ENCODE results near the gene TTC13.

DNA sequence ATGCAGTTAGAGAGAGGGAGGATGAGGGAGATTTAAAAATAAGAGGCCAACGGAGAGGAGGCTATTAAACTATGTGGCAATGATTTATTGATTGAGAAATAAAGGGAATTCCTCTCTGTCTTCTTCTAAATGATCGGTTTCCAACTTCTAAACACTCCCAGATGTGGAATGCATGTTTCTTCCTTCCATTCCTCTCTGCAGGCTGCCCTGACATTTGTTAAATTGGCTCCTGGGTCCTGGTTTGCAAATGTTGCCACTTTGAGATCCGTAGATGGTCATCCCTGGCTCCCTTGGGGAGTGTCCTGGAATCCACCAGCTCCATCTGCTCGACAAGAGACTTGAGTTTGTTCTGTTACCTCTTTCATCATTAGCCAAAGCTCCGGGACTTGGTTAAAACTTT, 100.1 kb downstream of the TTC13 start:
- TF ChIP-seq SETDB1 (CRISPR knock-in tag; IDR thresholded peaks at IDR 0.05; ENCODE audit: borderline replicate concordance) (no peak), CENPBD1 (CRISPR knock-in tag; IDR thresholded peaks at IDR 0.05; ENCODE audit: borderline replicate concordance, low read depth) (no peak), ZFP36L1 (CRISPR knock-in tag; IDR thresholded peaks at IDR 0.05) (no peak), HMGA1 (CRISPR knock-in tag; conservative IDR thresholded peaks at IDR 0.05) (no peak), SMARCC2 (IDR thresholded peaks at IDR 0.05) (no peak), ZNF569 (CRISPR knock-in tag; IDR thresholded peaks at IDR 0.05; ENCODE audit: borderline replicate concordance) (no peak), SMC3 (IDR thresholded peaks at IDR 0.05; ENCODE audit: low read length) (no peak), NFYB (CRISPR knock-in tag; IDR thresholded peaks at IDR 0.05) (no peak), EZH2 (conservative IDR thresholded peaks at IDR 0.05; ENCODE audit: low read depth, low read length) (no peak)
